Activated CD4-positive, CD25-positive, alpha-beta regulatory T cell treated with anti-CD3 and anti-CD28 coated beads, Interleukin-2, amount 50 U/mL, for 16 hours (primary cell): ENCODE results near the gene GTPBP3.
A peak's percentile ranks its signal among the peaks of the same experiment; 100 is the strongest.

Experiments
- DNase-seq: peaks from one replicate; pipeline ENCODE4 v3.0.0-alpha.2; 2020; ENCODE audit warnings: low read depth, low spot score

GTPBP3 gene

GRCh38 chr19:17380426-17381138 lies 43.2 kb downstream of the GTPBP3 start:
- DNase-seq: no peak

DNA sequence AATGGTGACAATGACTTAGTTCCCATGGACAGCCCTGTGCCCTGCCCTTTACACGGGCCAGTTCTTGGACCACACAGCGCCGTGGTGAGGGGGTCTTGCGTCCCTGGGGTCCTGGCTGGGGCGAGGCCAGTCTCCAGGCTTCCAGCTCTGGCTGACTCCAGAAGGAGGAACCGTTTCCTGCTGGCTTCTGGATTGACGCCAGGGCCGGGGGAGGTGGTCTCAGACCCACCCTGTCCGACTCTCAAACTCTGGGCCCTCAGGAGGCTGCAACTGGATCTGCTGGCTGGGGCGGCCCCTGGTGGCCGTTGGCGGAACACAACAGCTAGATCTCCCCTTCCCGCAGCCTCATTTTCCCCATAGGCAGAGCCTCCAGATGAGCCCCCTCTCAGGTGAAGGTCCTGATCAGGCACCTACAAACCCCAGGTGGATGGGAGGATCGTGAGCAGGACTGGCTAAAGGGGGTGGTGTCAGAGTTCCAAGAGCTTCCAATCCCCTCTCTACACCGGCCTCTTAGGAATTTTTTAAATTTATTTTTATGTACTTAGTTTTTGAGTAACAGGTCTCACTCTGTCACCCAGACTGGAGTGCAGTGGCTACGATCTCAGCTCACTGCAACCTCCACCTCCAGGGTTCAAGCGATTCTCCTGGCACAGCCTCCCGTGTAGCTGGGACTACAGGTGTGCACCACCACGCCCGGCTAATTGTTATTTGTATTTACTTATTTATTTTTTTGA lies 48.7 kb downstream of the GTPBP3 start:
- DNase-seq: no peak

GRCh38 chr19:17389288-17389687 lies 51.9 kb downstream of the GTPBP3 start:
- no peak for DNase-seq

- no peak for DNase-seq
Observed at GRCh38 chr19:17389957-17390664, 52.8 kb downstream of the GTPBP3 start.

DNA sequence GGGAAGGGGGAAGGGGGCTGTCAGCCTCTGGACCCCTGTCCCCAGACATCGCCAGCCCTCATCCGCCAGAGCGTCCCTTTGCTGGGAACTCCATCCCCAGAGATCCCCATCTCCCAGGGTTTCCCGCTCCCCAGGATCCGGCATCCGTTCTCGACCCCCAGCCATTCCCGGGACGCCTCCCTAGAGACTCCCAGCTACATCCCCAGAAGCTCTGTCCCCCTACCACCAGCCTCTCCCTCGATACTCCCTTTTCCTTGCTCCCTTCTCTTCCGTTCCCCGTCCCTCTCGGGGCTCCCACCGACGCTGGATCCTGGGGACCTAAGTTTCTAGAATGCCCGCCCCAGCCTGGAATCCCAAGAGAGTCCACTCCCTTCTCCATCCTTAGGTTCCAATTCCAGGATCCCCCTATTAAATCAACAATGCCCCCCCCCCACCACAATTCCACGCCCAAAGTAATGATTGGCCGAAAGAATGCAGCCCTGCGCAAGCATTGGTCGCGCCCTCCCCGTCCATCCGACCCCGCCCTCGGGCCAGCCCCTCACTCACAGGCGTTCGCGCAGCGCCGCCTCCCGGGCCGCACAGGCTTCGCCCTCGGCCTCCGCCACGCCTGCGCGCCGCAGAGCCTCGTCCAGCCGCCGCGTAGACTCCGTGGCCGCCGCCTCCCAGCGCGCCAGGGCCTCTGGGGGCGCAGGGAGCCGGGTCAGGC lies 53.5 kb downstream of the GTPBP3 start:
- DNase-seq: peak; percentile 68

- DNase-seq: no peak
Observed at GRCh38 chr19:17391371-17392151, 54.2 kb downstream of the GTPBP3 start.
